GM19463 (cell line): ENCODE measurements around the gene C1QB.

Experiments used
- ATAC-seq: cut with Tn5 transposase; IDR thresholded peaks from one replicate; pipeline ENCODE4 v1.9.1; 2021; ENCODE audit warnings: mild to moderate bottlenecking, moderate library complexity; ENCODE audit not compliant: unreplicated experiment

C1QB gene

GRCh38 chr1:22633697-22634463 lies 19.2 kb upstream of the C1QB start:
- no peak for ATAC-seq

- no peak for ATAC-seq
Measured at GRCh38 chr1:22635436-22635835, 17.6 kb upstream of the C1QB start.

GRCh38 chr1:22636353-22636752 lies 16.7 kb upstream of the C1QB start, which contains the start of gene C1QA:
TSS of gene C1QA (plus strand) at chr1:22636628. CDS start at chr1:22637617, 989 bp downstream.
- no peak for ATAC-seq

- ATAC-seq, result no peak
Measured at GRCh38 chr1:22636927-22637326, 16.1 kb upstream of the C1QB start.

GRCh38 chr1:22637907-22638445 lies 15.1 kb upstream of the C1QB start:
- no peak for ATAC-seq

- no peak for ATAC-seq
Measured at GRCh38 chr1:22638476-22639234, 14.4 kb upstream of the C1QB start.

- no peak for ATAC-seq
Measured at GRCh38 chr1:22639286-22639685, 13.8 kb upstream of the C1QB start.

- no peak for ATAC-seq
Measured at GRCh38 chr1:22641247-22641646, 11.8 kb upstream of the C1QB start.

- no peak for ATAC-seq
Measured at GRCh38 chr1:22641906-22642636, 11.0 kb upstream of the C1QB start.

- no peak for ATAC-seq
Measured at GRCh38 chr1:22643381-22643780, 9.7 kb upstream of the C1QB start, which contains the start of gene C1QC. TSS of gene C1QC (plus strand) at chr1:22643633. CDS start at chr1:22644024, 391 bp downstream.

- no peak for ATAC-seq
Measured at GRCh38 chr1:22643928-22644327, 9.1 kb upstream of the C1QB start.

- no peak for ATAC-seq
Measured at GRCh38 chr1:22645931-22646330, 7.1 kb upstream of the C1QB start.

- ATAC-seq, result no peak
Measured at GRCh38 chr1:22646384-22646783, 6.7 kb upstream of the C1QB start.

GRCh38 chr1:22650089-22650693 lies 2.8 kb upstream of the C1QB start:
- no peak for ATAC-seq

GRCh38 chr1:22651941-22652856 lies 837 bp upstream of the C1QB start:
- no peak for ATAC-seq

- ATAC-seq, result no peak
Measured at GRCh38 chr1:22654692-22655091, 1.7 kb downstream of the C1QB start.

- no peak for ATAC-seq
Measured at GRCh38 chr1:22658385-22659163, 5.5 kb downstream of the C1QB start.

GRCh38 chr1:22660716-22661241 lies 7.7 kb downstream of the C1QB start:
- ATAC-seq, result no peak

GRCh38 chr1:22661880-22662279 lies 8.8 kb downstream of the C1QB start:
- ATAC-seq, result no peak
